OCI-M2 (cell line): ENCODE data around the gene KAZN.

Experiments
- DNase-seq: peaks from one replicate; lab custom pipeline; 2025; ENCODE audit not compliant: unreplicated experiment; lab: John Stamatoyannopoulos, UW

The KAZN gene

GRCh38 chr1:14875524-14876509 lies 277.3 kb downstream of the KAZN start:
- no peak for DNase-seq

GRCh38 chr1:14876747-14877146 lies 278.3 kb downstream of the KAZN start:
- DNase-seq, result no peak

DNA sequence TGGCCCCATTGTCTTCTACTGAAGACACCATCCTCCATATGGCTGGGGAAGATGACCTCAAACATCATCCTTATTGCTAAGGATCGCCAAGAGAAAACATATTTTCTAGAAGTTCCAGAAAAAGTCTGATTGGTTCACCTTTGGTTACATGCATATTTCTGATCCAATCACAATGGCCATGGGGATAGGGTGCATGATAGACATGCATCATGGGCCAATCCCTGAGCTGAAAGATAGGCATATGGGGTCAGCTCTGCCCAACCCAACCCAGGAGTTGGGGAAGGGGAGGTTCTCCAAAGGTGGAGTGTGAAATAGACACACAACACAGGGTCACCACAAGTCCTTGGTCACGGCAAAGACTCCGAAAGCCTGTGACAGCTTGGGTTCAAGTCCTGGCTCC lies 278.7 kb downstream of the KAZN start:
- no peak for DNase-seq

GRCh38 chr1:14878124-14878523 lies 279.6 kb downstream of the KAZN start:
- no peak for DNase-seq

- DNase-seq, result no peak
These were observed 280.5 kb downstream of the KAZN start for GRCh38 chr1:14878951-14879350.

DNA sequence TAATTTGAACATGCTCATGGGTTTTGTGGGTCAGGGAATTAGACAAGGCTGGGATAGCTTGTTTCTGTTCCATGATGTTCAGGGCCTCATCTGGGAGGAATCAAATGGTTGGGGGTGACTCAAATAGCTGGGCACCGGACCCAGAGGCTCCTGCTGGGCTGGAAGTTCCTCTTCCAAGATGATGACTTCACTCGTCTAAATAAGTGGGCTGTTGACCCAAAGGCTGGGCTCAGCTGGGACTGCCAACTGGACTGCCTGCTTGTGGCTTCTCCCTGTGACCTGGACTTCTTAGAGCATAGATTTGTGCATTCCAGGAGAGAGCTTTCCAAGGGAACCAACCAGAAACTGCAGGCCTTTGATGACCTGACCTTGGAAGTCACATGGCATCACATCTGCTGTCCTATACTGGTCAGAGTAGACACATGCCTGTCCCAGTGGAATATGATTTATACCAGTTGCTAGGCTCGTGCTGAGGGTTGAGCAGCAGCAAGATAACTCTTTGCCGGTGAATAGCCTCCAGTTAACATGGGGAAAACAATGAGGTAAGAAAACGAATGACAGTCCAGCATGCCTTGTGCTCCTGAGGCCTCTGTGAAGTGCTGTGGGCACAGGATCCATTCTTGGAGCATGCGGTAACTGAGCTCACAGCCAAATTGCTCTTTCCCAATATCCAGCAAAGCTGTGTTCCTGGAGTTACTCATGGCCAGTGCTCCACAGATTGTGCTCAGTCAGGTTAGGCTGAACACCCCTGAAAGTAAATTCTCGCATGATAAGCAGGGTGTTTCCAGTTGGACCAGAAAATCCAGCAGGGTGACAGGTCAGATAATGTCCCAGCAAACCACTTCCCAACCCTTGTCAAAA lies 282.2 kb downstream of the KAZN start:
- DNase-seq, result no peak

- no peak for DNase-seq
These were observed 283.5 kb downstream of the KAZN start for GRCh38 chr1:14881775-14882672.

- DNase-seq, result no peak
These were observed 286.2 kb downstream of the KAZN start for GRCh38 chr1:14884614-14885175.

GRCh38 chr1:14887044-14887566 lies 288.6 kb downstream of the KAZN start:
- no peak for DNase-seq

GRCh38 chr1:14887764-14888350 lies 289.4 kb downstream of the KAZN start:
- DNase-seq, result no peak

GRCh38 chr1:14888374-14888773 lies 289.9 kb downstream of the KAZN start:
- no peak for DNase-seq

GRCh38 chr1:14889825-14890440 lies 291.4 kb downstream of the KAZN start:
- DNase-seq, result no peak

DNA sequence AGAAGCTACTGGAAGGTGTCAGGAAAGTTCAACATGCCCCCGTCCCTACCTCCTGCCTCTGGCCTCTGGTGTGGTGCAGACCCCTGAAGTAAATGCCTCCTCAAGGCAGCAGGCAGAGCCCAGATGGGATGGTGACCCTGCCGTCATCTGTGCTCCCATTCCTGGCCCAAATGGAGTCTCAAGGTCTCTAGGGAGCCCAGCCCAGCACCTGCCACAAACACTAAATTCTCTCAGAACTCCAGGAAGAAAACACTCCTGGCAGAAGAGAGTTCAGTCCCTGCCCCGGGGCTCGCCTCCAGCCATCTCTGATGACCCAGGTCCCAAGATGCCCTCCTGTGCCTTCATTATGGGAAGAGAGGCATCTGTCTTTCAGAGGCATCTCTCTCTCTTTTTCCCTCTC lies 293.5 kb downstream of the KAZN start:
- no peak for DNase-seq

GRCh38 chr1:14894811-14895560 lies 296.5 kb downstream of the KAZN start:
- DNase-seq, result no peak

DNA sequence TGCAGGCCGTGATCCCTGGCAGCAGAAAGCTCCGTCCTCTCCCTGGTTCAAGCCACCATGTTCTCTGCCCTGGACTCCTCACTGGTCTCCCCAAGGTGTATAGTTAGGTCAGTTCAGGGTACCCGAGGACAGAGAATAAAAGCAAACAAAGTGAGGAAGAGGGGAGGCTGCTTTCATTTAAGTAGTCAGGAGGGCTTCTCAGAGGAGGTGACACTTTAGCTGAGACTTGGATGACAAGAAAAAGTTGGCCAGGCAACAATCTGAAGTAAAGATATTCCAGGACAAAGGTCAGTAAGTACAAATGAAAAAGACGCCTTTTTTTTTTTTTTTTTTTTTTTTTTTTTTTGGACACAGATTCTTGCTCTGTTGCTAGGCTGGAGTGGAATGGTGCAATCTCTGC lies 297.2 kb downstream of the KAZN start:
- no peak for DNase-seq

DNA sequence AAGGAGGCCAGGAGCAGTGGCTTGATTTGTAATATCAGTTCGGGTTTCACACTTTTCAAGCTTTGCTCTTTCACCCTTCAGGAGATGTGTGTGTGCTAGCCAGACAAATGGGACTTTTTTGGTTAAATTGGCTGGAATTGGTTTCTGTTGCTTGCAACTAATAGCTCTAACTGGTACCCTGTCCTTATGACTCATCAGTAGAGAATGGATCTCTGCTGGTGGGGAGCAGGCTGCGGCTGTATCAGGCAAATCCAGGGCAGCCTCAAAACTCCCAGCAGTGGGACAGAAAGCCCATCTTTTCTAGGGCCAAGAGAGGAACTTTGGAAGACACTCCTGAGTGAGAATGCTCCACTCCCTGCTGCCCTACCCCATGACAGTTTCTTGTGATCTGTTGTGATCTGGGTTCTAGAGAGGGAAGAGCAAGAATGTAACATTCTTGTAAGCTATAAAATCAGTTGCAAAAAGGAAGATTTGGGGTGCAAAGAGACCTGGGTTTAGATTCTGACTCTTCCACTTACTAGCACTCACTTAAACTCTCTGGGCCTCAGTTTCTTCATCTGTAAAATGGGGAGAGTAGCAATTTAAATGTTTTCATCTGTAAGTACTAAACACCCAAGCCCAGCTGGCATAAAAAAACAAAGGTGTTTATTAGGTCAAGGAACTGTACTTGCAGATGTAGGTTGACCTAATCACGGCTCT lies 298.0 kb downstream of the KAZN start:
- no peak for DNase-seq

DNA sequence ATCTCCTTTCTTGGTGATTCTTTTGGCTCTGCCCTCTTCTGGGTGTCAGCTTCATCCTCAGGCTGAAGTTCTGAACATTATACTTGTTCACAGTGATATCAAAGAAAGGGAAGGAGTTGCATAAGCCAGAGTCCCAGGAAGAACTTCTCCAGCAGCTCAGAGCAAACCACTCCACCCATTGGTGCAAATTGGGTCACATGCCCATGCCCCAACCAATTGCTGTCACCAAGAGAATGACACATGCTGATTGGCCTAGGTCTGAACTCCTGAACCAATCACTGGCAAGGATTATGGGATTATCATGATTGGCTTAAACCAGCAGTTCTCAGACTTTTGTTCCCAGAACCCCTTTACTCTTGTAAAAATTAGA lies 298.6 kb downstream of the KAZN start:
- no peak for DNase-seq

DNA sequence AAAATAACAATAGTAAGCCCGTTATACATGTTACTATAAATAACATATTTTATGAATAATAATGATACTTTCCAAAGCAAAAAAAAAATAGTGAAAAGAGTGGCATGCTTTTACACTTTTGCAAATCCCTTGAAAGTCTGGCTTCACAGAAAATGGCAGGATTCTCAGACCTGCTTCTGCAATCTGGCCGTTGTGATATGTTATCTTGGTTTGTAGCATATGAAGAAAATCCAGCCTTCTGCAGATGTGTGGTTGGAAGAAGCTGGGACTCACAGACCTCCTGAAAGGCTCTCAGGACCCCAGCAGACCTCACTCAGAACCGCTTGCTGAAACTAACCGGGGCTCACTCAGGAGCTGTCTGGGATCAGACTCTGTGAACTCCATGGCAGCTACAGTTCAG lies 299.1 kb downstream of the KAZN start:
- no peak for DNase-seq
